Hepatocyte (in vitro differentiated cells): Measurements from ENCODE around the gene ITGAE.

Source experiments
- EZH2phosphoT487 ChIP-seq: fragments of 200-600 bp; sonication (generic); IDR thresholded peaks from one replicate; pipeline ENCODE4 v1.6.1; 2018; ENCODE audit warnings: antibody characterized with exemption, mild to moderate bottlenecking, low read depth, moderate library complexity; ENCODE audit not compliant: unreplicated experiment, severe bottlenecking
- TF ChIP-seq, protein P1 (sequence below): fragments of 200-600 bp; sonication (generic); IDR thresholded peaks from 2 replicates; pipeline ENCODE4 v1.5.1; 2016; ENCODE audit warnings: antibody characterized with exemption, mild to moderate bottlenecking; ENCODE audit not compliant: poor library complexity

DNA sequence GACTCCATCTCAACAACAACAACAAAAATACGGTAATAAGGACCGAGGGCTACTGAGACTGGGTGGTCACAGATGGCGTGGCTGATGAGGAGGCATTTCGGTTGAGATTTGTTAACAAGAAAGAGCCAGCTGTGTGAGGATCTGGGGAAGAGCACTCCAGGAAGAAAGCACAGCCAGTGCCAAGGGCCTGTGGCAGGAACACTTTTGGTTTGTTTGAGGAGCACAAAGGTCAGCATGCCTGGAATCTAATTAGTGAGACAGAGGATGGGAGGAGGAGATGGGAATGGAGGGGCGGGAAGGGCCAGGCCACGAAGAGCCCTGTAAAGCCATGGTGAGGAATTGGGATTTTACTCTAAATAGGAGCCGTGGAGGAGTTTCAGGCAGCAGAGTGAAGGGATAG lies 52.4 kb downstream of the ITGAE start:
- TF ChIP-seq, protein P1, sequence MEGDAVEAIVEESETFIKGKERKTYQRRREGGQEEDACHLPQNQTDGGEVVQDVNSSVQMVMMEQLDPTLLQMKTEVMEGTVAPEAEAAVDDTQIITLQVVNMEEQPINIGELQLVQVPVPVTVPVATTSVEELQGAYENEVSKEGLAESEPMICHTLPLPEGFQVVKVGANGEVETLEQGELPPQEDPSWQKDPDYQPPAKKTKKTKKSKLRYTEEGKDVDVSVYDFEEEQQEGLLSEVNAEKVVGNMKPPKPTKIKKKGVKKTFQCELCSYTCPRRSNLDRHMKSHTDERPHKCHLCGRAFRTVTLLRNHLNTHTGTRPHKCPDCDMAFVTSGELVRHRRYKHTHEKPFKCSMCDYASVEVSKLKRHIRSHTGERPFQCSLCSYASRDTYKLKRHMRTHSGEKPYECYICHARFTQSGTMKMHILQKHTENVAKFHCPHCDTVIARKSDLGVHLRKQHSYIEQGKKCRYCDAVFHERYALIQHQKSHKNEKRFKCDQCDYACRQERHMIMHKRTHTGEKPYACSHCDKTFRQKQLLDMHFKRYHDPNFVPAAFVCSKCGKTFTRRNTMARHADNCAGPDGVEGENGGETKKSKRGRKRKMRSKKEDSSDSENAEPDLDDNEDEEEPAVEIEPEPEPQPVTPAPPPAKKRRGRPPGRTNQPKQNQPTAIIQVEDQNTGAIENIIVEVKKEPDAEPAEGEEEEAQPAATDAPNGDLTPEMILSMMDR: no peak
- TF ChIP-seq EZH2phosphoT487: no peak
